Karpas-422 (cell line): ENCODE measurements around the gene LYPD3. TPM values are rescaled to one million over a fixed set of nuclear protein-coding genes. Genes with fewer than 3 reads are reported as not detected.

Experiments
- DNase-seq: peaks from one replicate; pipeline ENCODE4 v3.0.0-alpha.2; 2015
- H2AFZ ChIP-seq: fragments of 200-600 bp; sonication (generic); 2 replicates; pipeline ENCODE4 v1.6.1; 2014; ENCODE audit warnings: antibody characterized with exemption, low read length, mixed read lengths
- H3K27ac ChIP-seq: fragments of 200-600 bp; sonication (generic); 2 replicates; pipeline ENCODE4 v1.5.1; 2014; ENCODE audit warnings: mild to moderate bottlenecking, low read length, moderate library complexity
- H3K27me3 ChIP-seq: fragments of 200-600 bp; sonication (generic); 2 replicates; pipeline ENCODE4 v1.6.1; 2014; ENCODE audit warnings: low read length, mixed read lengths
- H3K36me3 ChIP-seq: fragments of 200-600 bp; sonication (generic); 2 replicates; pipeline ENCODE4 v1.6.1; 2014; ENCODE audit warnings: low read length, mixed read lengths; ENCODE audit not compliant: insufficient read depth
- H3K4me1 ChIP-seq: fragments of 200-600 bp; sonication (generic); 2 replicates; pipeline ENCODE4 v1.6.1; 2014; ENCODE audit warnings: mild to moderate bottlenecking, low read length, mixed read lengths
- H3K4me2 ChIP-seq: fragments of 200-600 bp; sonication (generic); 2 replicates; pipeline ENCODE4 v1.6.1; 2014; ENCODE audit warnings: low read length, low read depth, mild to moderate bottlenecking; ENCODE audit not compliant: poor library complexity, severe bottlenecking
- H3K4me3 ChIP-seq: fragments of 200-600 bp; sonication (generic); 2 replicates; pipeline ENCODE4 v1.5.1; 2014; ENCODE audit warnings: mild to moderate bottlenecking, antibody characterized with exemption, low read length, mixed read lengths
- H3K79me2 ChIP-seq: fragments of 200-600 bp; sonication (generic); 2 replicates; pipeline ENCODE4 v1.6.1; 2014; ENCODE audit warnings: mild to moderate bottlenecking, low read length, mixed read lengths
- H3K9ac ChIP-seq: fragments of 200-600 bp; sonication (generic); 2 replicates; pipeline ENCODE4 v1.6.0; 2014; ENCODE audit warnings: low read length
- H3K9me2 ChIP-seq: fragments of 200-600 bp; sonication (generic), shearing (Covaris generic); replicated peaks from 2 replicates; pipeline ENCODE4 v1.6.0; 2014; ENCODE audit warnings: mild to moderate bottlenecking, low read length, moderate library complexity; ENCODE audit not compliant: insufficient read depth
- H3K9me3 ChIP-seq: fragments of 300-700, 200-600 bp; sonication (generic); 2 replicates; pipeline ENCODE4 v1.6.1; 2014; ENCODE audit warnings: low read length, mixed read lengths
- H4K20me1 ChIP-seq: fragments of 200-600 bp; sonication (generic); 2 replicates; pipeline ENCODE4 v1.6.1; 2014; ENCODE audit warnings: mild to moderate bottlenecking, antibody characterized with exemption, low read length, low read depth; ENCODE audit not compliant: insufficient read depth
- total RNA-seq: library from RNA; depleted of rRNA; stranded (reverse); fragments of >200 nt; shearing (Covaris generic); gene quantifications from 2 replicates; pipeline ENCODE4 v1.2.3, GENCODE V29; 2014; ENCODE audit warnings: low replicate concordance

LYPD3 gene
- total RNA-seq, 1 experiment from 2014 or later = not detected

DNA sequence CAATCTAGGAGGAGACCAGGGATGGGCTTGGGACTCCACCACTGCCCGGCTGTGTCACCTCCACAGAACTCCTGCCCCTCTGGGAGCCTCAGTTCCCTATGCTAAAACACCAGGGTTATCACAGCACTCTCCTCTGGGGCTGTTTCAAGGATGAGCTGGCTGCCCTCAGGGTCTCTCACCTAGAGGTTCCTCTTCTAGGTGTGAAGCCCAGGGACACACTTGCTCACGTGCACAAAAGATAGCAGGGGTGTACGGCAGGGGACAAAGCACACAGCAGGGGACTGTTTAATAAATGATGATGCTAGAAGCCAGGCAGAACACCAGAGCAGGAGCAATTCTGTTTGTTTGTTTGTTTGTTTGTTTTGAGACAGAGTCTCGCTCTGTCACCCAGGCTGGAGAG is 16.8 kb upstream of the LYPD3 start:
- Histone ChIP-seq H3K36me3 (no peaks in the 10 kb centered on the region), H3K4me2 (no peak overlapping the region), H3K27me3 (no peaks in the 10 kb centered on the region), H3K9me2 (no peaks in the 10 kb centered on the region), H3K4me1 (peaks cover 4% of the 10 kb centered on the region; the same call in 1 of the 2 replicates), H3K79me2 (no peaks in the 10 kb centered on the region), H3K9me3 (no peaks in the 10 kb centered on the region), H2AFZ (no peak overlapping the region), H3K9ac (no peak overlapping the region), H3K4me3 (no peak overlapping the region), H3K27ac (no peak overlapping the region), H4K20me1 (no peaks in the 10 kb centered on the region)
- DNase-seq = no peak

DNA sequence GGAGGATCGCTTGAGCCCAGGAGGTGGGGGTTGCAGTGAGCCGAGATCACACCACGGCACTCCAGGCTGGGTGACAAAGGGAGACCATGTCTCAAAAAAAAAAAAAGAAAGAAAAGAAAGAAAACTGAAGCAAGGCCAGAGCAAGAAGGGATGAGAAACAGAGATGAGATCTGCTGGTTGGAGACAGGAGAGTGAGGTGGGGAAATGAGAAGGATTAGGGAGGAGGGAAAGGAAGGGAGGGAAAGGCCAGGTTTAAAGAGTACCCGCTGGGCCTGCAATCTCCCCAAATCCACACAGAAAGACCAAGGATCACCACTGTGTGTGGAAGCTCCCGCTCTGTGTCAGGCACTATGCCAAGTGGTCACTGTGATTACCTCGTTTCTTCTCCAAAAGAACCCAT is 16.3 kb upstream of the LYPD3 start:
- Histone ChIP-seq H2AFZ (no peak overlapping the region), H3K27me3 (no peaks in the 10 kb centered on the region), H3K27ac (no peak overlapping the region), H3K79me2 (no peaks in the 10 kb centered on the region), H3K4me1 (peaks cover 4% of the 10 kb centered on the region; the same call in 1 of the 2 replicates), H3K9ac (no peak overlapping the region), H3K9me3 (no peaks in the 10 kb centered on the region), H3K9me2 (no peaks in the 10 kb centered on the region), H3K4me3 (no peak overlapping the region), H3K4me2 (no peak overlapping the region), H4K20me1 (no peaks in the 10 kb centered on the region), H3K36me3 (no peaks in the 10 kb centered on the region)
- no peak for DNase-seq

DNA sequence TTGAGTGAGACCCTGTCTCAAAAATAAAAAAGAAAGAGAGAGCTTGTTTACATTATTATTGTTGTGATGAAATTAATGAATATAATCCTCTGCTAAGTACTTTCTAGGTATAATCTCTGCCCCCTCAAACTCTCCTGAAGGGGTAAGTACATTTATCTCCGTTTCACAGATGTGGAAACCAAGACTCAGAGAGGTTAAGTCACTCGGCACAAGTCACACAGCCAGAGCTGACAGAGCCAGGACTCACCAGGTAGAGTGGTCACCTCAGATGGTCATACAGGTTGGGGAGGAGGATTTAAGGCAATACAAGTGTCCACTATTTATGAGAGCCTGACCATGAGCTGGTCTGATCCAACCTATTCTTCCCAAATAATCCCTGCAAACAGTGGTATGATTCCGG is 15.2 kb upstream of the LYPD3 start:
- Histone ChIP-seq H3K9me3 (no peaks in the 10 kb centered on the region), H3K36me3 (no peaks in the 10 kb centered on the region), H3K4me1 (peaks cover 4% of the 10 kb centered on the region; the same call in 1 of the 2 replicates), H3K4me2 (no peak overlapping the region), H3K79me2 (no peaks in the 10 kb centered on the region), H3K9me2 (no peaks in the 10 kb centered on the region), H3K9ac (no peak overlapping the region), H3K27me3 (no peaks in the 10 kb centered on the region), H4K20me1 (no peaks in the 10 kb centered on the region), H3K4me3 (no peak overlapping the region), H3K27ac (no peak overlapping the region), H2AFZ (no peak overlapping the region)
- DNase-seq = no peak

DNA sequence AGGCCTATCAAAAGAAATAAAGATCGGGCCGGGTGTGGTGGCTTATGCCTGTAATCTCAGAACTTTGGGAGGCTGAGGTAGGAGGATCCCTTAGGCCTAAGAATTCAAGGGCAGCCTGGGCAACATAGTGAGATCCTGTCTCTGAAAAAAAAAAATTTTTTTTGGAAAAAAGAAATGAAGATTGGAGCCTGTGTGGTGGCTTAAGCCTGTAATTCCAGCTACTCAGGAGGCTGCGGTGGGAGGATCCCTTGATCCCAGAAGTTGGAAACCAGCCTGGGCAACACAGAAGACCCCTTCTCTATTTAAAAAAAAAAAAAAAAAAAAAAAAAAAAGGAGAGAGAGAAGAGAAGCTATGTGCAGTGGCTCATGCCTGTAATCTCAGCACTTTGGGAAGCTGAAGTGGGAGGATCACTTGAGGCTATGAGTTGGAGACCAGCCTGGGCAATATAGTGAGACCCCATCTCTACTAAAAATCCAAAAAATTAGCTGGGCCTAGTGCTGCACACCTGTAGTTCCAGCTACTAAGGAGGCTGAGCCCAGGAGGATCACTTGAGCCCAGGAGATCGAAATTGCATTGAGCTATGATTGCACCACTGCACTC is 14.7 kb upstream of the LYPD3 start:
- Histone ChIP-seq H3K79me2 (no peaks in the 10 kb centered on the region), H3K9me3 (no peaks in the 10 kb centered on the region), H3K9ac (no peak overlapping the region), H3K27me3 (no peaks in the 10 kb centered on the region), H2AFZ (no peak overlapping the region), H3K9me2 (no peaks in the 10 kb centered on the region), H3K27ac (no peak overlapping the region), H3K4me1 (peaks cover 4% of the 10 kb centered on the region; the same call in 1 of the 2 replicates), H3K36me3 (no peaks in the 10 kb centered on the region), H3K4me2 (no peak overlapping the region), H4K20me1 (no peaks in the 10 kb centered on the region), H3K4me3 (no peak overlapping the region)
- DNase-seq = no peak

DNA sequence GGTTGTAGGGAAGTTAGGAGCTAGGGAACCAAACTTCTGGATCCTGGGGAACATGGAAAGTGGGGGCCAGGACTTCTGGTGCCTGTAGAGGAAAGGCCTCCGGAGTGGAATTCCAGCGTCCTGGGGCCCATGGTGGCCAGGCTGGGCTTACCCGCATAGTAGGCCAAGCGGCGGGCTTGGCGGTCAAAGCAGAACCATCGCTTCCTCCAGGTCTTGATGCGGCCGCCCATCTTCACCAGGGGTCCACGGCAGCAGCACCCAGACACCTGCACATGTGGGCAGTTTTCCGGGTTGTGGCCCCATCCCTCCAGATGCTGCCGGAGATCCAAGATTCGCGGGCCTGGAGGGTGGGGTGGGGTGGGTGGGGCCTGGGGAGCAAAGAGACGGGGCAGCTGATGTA is 13.8 kb upstream of the LYPD3 start:
- Histone ChIP-seq H3K4me3 (no peak overlapping the region), H4K20me1 (no peaks in the 10 kb centered on the region), H3K79me2 (no peaks in the 10 kb centered on the region), H3K27me3 (no peaks in the 10 kb centered on the region), H3K4me2 (no peak overlapping the region), H3K27ac (no peak overlapping the region), H2AFZ (no peak overlapping the region), H3K9me3 (no peaks in the 10 kb centered on the region), H3K36me3 (no peaks in the 10 kb centered on the region), H3K4me1 (peaks cover 4% of the 10 kb centered on the region; the same call in 1 of the 2 replicates), H3K9me2 (no peaks in the 10 kb centered on the region), H3K9ac (no peak overlapping the region)
- DNase-seq = no peak

DNA sequence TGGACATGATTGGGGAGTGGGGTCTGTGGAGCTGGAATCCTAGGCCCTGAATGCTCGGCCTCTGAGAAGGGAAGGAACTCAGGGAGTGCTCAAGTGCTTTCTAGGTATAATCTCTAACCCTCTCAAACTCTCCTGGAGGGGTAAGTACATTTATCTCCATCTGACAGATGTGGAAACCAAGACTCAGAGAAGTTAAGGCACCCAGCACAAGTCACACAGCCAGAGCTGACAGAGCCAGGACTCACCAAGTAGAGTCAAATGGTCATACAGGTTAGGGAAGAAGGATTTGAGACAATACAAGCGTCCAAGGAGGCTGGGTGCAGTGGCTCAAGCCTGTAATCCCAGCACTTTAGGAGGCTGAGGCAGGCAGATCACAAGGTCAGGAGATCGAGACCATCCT is 12.9 kb upstream of the LYPD3 start:
- Histone ChIP-seq H3K9me3 (no peaks in the 10 kb centered on the region), H3K9me2 (no peaks in the 10 kb centered on the region), H3K27me3 (no peaks in the 10 kb centered on the region), H3K79me2 (no peaks in the 10 kb centered on the region), H3K4me3 (no peak overlapping the region), H3K36me3 (no peaks in the 10 kb centered on the region), H4K20me1 (no peaks in the 10 kb centered on the region), H3K4me1 (no peaks in the 10 kb centered on the region), H2AFZ (no peak overlapping the region), H3K9ac (no peak overlapping the region), H3K4me2 (no peak overlapping the region), H3K27ac (no peak overlapping the region)
- no peak for DNase-seq

DNA sequence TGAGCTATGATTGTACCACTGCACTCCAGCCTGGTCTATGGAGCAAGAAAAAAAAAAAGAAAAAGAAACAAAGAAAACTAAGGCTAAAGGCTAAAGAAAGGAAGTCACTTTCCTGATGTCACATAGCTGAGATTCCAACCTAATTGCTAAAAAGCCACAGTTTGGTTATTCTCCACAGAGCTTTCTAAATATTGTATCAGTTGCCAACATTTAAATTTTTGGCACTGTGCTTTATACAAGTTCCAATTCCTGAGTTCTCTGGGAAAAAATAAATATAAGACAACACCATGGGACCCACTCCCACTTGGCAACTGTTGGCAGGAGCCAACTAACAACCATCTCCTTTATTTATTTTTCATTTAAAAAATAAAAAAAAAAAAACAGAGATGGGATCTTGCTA is 11.2 kb upstream of the LYPD3 start:
- Histone ChIP-seq H3K27ac (no peak overlapping the region), H3K27me3 (no peaks in the 10 kb centered on the region)
- no peak for DNase-seq

DNA sequence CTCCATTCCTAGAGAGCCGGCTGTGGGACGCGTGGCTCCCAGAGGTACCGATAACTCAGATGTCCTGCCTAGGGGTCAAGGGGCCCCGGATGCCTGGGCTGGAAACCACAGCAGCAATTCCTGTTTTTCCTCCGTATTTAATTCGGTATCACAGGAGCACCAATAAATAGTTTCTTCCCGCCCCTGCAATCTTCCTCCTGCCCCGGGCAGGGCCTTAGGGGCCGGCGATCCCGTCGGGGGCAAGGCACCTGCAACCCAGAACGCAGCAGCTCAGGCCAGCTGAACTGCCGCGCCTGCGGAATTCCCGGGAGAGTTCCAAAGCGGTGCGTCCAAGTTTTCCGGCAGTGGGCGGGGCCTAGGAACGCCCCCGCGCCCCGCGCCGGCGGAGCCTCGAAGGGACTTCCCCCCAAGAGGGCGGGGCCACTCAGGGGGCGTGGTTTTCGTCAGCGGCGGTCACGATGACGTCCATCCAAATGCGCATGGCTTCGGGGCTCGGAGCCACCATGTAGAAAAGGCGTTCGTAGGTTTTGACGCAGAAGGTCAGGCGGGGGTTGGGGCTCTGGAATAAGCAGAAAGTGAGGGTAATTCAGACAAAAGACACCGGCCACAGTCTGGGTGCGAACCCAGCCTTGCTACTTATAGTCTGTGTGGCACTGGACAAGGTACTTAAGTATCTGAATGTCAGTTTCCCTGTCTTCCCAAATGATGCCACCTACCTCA is 9.7 kb upstream of the LYPD3 start:
- Histone ChIP-seq H3K9me3 (no peaks in the 10 kb centered on the region), H3K27me3 (no peaks in the 10 kb centered on the region), H4K20me1 (no peaks in the 10 kb centered on the region), H3K79me2 (no peaks in the 10 kb centered on the region), H2AFZ (no peak overlapping the region), H3K27ac (no peak overlapping the region), H3K9ac (no peak overlapping the region), H3K4me1 (no peaks in the 10 kb centered on the region), H3K36me3 (no peaks in the 10 kb centered on the region), H3K4me2 (no peak overlapping the region), H3K4me3 (no peak overlapping the region), H3K9me2 (no peaks in the 10 kb centered on the region)
- DNase-seq = peak; percentile 48

More for the DNA sequence above, 11.2 kb upstream of the LYPD3 start:
- H3K79me2 ChIP-seq = no peaks in the 10 kb centered on the region
- H3K9ac ChIP-seq = no peak overlapping the region
- H3K36me3 ChIP-seq = no peaks in the 10 kb centered on the region
- H2AFZ ChIP-seq = no peak overlapping the region
- H4K20me1 ChIP-seq = no peaks in the 10 kb centered on the region
- H3K4me1 ChIP-seq = no peaks in the 10 kb centered on the region
- no peak overlapping the region for H3K4me2 ChIP-seq
- no peaks in the 10 kb centered on the region for H3K9me2 ChIP-seq
- no peak overlapping the region for H3K4me3 ChIP-seq
- H3K9me3 ChIP-seq = no peaks in the 10 kb centered on the region
